D721Med (cell line): ENCODE data around the gene SIDT2.

Source experiments
- DNase-seq: peaks from one replicate; pipeline ENCODE4 v3.0.0; 2011; ENCODE audit warnings: low spot score; ENCODE audit not compliant: insufficient read length
- FAIRE-seq: peaks from 2 replicates; lab custom pipeline; 2011; peaks lifted over from hg19 to GRCh38; lab: Jason Lieb, UNC
- CTCF ChIP-seq: IDR thresholded peaks from 2 replicates; pipeline ENCODE4 v1.5.1; 2012; ENCODE audit warnings: mild to moderate bottlenecking, control low read depth; ENCODE audit not compliant: insufficient read depth; ENCODE audit errors: missing control alignments

SIDT2 gene

GRCh38 chr11:117144477-117145392 is 33.8 kb upstream of the SIDT2 start:
- FAIRE-seq (no peak), DNase-seq (peak; percentile 34)
- no peak for TF ChIP-seq CTCF

DNA sequence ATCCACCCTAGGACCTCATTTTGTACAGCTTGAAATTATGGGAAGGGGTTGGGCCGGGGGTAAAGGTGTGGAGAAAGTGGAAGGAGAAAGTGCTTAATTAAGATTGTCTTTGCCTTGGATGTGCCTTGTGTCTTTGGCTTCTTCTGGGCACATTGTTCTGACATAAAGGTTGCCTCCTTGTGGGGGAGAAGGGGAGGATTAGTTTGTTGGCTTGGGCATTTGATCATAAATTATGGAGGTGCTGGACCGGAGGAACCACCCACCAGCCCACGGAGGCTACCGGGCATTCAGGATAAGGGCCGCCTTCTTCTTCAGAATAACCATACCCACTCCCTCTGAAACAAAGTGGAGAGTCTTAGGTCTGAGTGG is 33.2 kb upstream of the SIDT2 start:
- FAIRE-seq (no peak), DNase-seq (no peak)
- peak; percentile 9 for TF ChIP-seq CTCF

DNA sequence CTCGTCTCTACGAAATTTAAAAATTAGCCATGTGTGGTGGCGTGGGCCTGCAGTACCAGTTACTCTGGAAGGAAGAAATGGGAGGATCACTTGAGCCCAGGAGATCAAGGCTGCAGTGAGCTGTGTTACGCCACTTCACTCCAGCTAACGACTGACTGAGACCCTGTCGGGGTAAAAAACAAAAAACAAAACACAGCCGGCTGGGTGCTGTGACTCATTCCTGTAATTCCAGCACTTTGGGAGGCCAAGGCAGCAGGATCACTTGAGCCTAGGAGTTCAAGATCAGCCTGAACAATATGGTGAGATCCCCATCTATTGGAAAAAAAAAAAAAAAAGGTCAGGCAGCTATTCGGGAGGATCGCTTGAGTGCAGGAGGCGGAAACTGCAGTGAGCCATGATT is 32.0 kb upstream of the SIDT2 start:
- FAIRE-seq (no peak), DNase-seq (no peak)

DNA sequence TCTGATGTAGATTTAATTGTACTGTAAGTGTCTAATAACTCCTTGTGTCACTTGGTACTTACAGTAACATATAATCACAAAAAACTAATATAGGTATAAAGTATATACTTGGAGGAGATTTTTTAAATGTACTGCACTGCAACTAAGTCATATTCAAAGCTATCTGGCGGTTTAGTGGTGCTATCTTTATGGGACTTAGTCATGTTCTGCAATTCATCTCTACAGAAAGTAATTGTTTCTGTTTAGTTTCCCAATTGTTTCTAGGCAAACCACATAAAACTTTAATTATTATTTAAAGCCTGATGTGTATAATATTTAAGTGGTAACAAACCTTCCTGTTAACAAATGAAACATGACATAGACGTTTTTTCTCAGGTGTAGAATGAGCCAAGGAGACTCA is 26.5 kb upstream of the SIDT2 start:
- TF ChIP-seq CTCF = no peak
- DNase-seq (no peak), FAIRE-seq (no peak)

More for the DNA sequence above, 32.0 kb upstream of the SIDT2 start:
- TF ChIP-seq CTCF = no peak

DNA sequence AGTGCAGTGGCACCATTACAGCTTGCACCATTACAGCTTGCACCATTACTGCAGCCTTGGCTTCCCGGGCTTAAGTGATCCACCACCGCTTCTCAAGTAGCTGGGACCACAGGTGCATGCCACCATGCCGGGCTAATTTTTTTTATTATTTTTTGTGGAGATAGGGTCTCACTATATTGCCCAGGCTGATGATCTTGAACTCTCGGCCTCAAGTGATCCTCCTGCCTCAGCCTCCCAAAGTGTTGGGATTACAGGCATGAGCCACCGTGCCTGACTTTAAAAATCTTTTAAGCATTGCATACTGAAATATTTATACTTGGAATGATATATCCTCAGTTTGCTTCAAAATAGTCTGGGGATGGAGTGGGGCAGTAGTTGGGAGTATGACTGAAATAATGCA is 24.1 kb upstream of the SIDT2 start:
- FAIRE-seq (no peak), DNase-seq (no peak)
- no peak for TF ChIP-seq CTCF

DNA sequence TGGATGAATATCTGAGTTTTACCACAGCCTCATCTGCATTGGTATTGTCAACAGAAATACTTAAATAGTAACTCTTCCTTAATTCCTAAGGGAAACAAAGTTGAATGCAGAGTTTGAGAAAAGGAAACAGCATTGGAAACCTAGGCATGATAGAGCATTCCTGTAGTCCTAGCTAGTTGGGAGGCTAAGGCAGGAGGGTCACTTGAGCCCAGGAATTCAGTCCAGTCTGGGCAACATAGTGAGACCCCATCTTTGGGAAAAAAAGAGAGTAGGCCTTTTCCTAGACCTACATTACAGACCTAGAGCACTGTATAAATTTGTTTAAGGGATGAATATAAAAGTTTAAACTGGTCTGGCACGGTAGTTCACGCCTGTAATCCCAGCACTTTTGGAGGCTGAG is 21.0 kb upstream of the SIDT2 start:
- no peak for TF ChIP-seq CTCF
- no peak for DNase-seq
- no peak for FAIRE-seq

DNA sequence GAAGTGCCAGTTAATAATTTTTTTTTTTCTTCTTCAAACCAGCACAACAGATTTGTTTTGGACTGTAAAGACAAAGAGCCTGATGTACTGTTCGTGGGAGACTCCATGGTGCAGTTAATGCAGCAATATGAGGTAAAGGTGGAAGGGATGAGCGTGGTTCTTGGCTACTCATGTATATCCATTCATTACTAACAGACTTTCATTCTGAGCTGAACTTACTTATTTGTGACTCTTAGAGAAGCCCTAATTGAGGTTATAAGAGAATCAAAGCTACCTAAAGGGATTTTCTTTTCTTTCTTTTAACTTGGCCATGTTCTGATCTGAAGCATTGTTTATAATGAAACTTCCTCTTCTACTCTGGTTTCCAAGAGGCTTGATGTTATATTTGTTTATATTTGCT is 18.7 kb upstream of the SIDT2 start:
- no peak for TF ChIP-seq CTCF
- no peak for DNase-seq
- FAIRE-seq = no peak
